GM21390 (cell line): ENCODE measurements around the gene UCN3.
"Not testable (repeated sequence)": the region's sequence is repeated elsewhere in the genome, so short reads cannot be mapped to it uniquely, and the experiment has no call there.

Experiments
- ATAC-seq: cut with Tn5 transposase; IDR thresholded peaks from one replicate; pipeline ENCODE4 v1.9.1; 2021; ENCODE audit not compliant: unreplicated experiment

UCN3 gene

GRCh38 chr10:5404208-5405041, 39.7 kb downstream of the UCN3 start, which contains the start of gene TUBAL3:
Gene TUBAL3, minus strand, starts transcription at chr10:5404828. Its CDS starts 36 bp downstream, at chr10:5404792.
- no peak for ATAC-seq

- no peak for ATAC-seq
Measured at GRCh38 chr10:5406918-5407317, 42.2 kb downstream of the UCN3 start.

GRCh38 chr10:5410787-5411186, 46.0 kb downstream of the UCN3 start:
- ATAC-seq, result not testable (repeated sequence)

- no peak for ATAC-seq
Measured at GRCh38 chr10:5411941-5412276, 47.1 kb downstream of the UCN3 start.

GRCh38 chr10:5412277-5412941, 47.6 kb downstream of the UCN3 start, which contains the start of gene NET1:
Gene NET1, plus strand, starts transcription at chr10:5412557. Its CDS starts 136 bp downstream, at chr10:5412693.
- ATAC-seq, result peak; percentile 98

- no peak for ATAC-seq
Measured at GRCh38 chr10:5413012-5413938, 48.5 kb downstream of the UCN3 start.

GRCh38 chr10:5416981-5417380, 52.2 kb downstream of the UCN3 start:
- ATAC-seq, result no peak

- no peak for ATAC-seq
Measured at GRCh38 chr10:5418584-5418983, 53.8 kb downstream of the UCN3 start.

GRCh38 chr10:5419466-5420094, 54.8 kb downstream of the UCN3 start:
- ATAC-seq, result no peak

- no peak for ATAC-seq
Measured at GRCh38 chr10:5423771-5424170, 59.0 kb downstream of the UCN3 start.
